KMS-11 (cell line): ENCODE results near the gene EDARADD.

Source experiments
- H2AFZ ChIP-seq: fragments of 200-600 bp; sonication (generic); 2 replicates; pipeline ENCODE4 v1.6.1; 2016; ENCODE audit warnings: antibody characterized with exemption, mixed run types, low read depth
- H3K27ac ChIP-seq: fragments of 200-600 bp; sonication (generic); 2 replicates; pipeline ENCODE4 v1.6.1; 2016; ENCODE audit warnings: mild to moderate bottlenecking, mixed run types
- H3K27me3 ChIP-seq: fragments of 200-600 bp; sonication (generic); 2 replicates; pipeline ENCODE4 v1.6.1; 2017; ENCODE audit warnings: mild to moderate bottlenecking, low read depth, mixed run types, moderate library complexity; ENCODE audit not compliant: insufficient read depth
- H3K36me3 ChIP-seq: fragments of 200-600 bp; sonication (generic); 2 replicates; pipeline ENCODE4 v1.6.1; 2017; ENCODE audit warnings: mild to moderate bottlenecking, mixed run types; ENCODE audit not compliant: insufficient read depth
- H3K4me1 ChIP-seq: fragments of 200-600 bp; sonication (generic); 2 replicates; pipeline ENCODE4 v1.6.1; 2016; ENCODE audit warnings: mild to moderate bottlenecking, low read depth, mixed run types; ENCODE audit not compliant: poor library complexity, severe bottlenecking
- H3K4me2 ChIP-seq: fragments of 200-600 bp; sonication (generic); 2 replicates; pipeline ENCODE4 v1.7.0; 2016; ENCODE audit warnings: mild to moderate bottlenecking, mixed run types
- H3K4me3 ChIP-seq: fragments of 200-600 bp; sonication (generic); IDR thresholded peaks from 2 replicates; pipeline ENCODE4 v1.6.1; 2017; ENCODE audit warnings: low read depth, low read length, mixed read lengths; ENCODE audit not compliant: insufficient read depth
- H3K79me2 ChIP-seq: fragments of 200-600 bp; sonication (generic); 2 replicates; pipeline ENCODE4 v1.6.1; 2016; ENCODE audit warnings: low read depth, mixed run types; ENCODE audit not compliant: insufficient read depth
- H3K9ac ChIP-seq: fragments of 200-600 bp; sonication (generic); 2 replicates; pipeline ENCODE4 v1.6.1; 2016; ENCODE audit warnings: mild to moderate bottlenecking, mixed run types
- H4K20me1 ChIP-seq: fragments of 200-600 bp; sonication (generic); 2 replicates; pipeline ENCODE4 v1.6.1; 2016; ENCODE audit warnings: mild to moderate bottlenecking, mixed run types; ENCODE audit not compliant: insufficient read depth
- CTCF ChIP-seq: fragments of 200-600 bp; sonication (generic); conservative IDR thresholded peaks from 2 replicates; pipeline ENCODE4 v1.6.1; 2017; ENCODE audit warnings: low read depth, mild to moderate bottlenecking, antibody characterized with exemption, low read length, moderate library complexity, mixed read lengths

The EDARADD gene

GRCh38 chr1:236419502-236419901 is 25.4 kb downstream of the EDARADD start:
- Histone ChIP-seq H3K4me1 (no peaks in the 10 kb centered on the region), H3K4me3 (no peak overlapping the region), H3K36me3 (no peaks in the 10 kb centered on the region), H3K27ac (no peak overlapping the region), H3K4me2 (no peak overlapping the region), H2AFZ (no peak overlapping the region), H3K79me2 (no peaks in the 10 kb centered on the region), H4K20me1 (no peaks in the 10 kb centered on the region), H3K27me3 (no peaks in the 10 kb centered on the region), H3K9ac (no peak overlapping the region)
- no peak for TF ChIP-seq CTCF

GRCh38 chr1:236421022-236421421 is 26.9 kb downstream of the EDARADD start:
- Histone ChIP-seq H3K9ac (no peak overlapping the region), H2AFZ (no peak overlapping the region), H3K4me1 (peaks cover 5% of the 10 kb centered on the region), H3K79me2 (no peaks in the 10 kb centered on the region), H3K27ac (no peak overlapping the region), H4K20me1 (no peaks in the 10 kb centered on the region), H3K36me3 (no peaks in the 10 kb centered on the region), H3K27me3 (no peaks in the 10 kb centered on the region), H3K4me2 (no peak overlapping the region), H3K4me3 (no peak overlapping the region)
- TF ChIP-seq CTCF = no peak

GRCh38 chr1:236421850-236422516 is 27.9 kb downstream of the EDARADD start:
- Histone ChIP-seq H2AFZ (no peak overlapping the region), H3K4me2 (no peak overlapping the region), H3K27ac (no peak overlapping the region), H3K36me3 (no peaks in the 10 kb centered on the region), H3K4me3 (no peak overlapping the region), H3K79me2 (no peaks in the 10 kb centered on the region), H4K20me1 (no peaks in the 10 kb centered on the region), H3K27me3 (no peaks in the 10 kb centered on the region), H3K4me1 (peaks cover 5% of the 10 kb centered on the region), H3K9ac (no peak overlapping the region)
- TF ChIP-seq CTCF = no peak

- Histone ChIP-seq H3K4me2 (no peak overlapping the region), H4K20me1 (no peaks in the 10 kb centered on the region), H3K27me3 (no peaks in the 10 kb centered on the region), H3K9ac (no peak overlapping the region), H3K79me2 (no peaks in the 10 kb centered on the region), H3K36me3 (no peaks in the 10 kb centered on the region), H3K4me3 (no peak overlapping the region), H3K4me1 (peaks cover 5% of the 10 kb centered on the region), H3K27ac (no peak overlapping the region), H2AFZ (no peak overlapping the region)
- no peak for TF ChIP-seq CTCF
These were observed 28.4 kb downstream of the EDARADD start for GRCh38 chr1:236422517-236422876.
